ENCODE measurements around the gene CPXM1.
A peak's percentile ranks its signal among the peaks of the same experiment; 100 is the strongest.
"Not testable (repeated sequence)": the region's sequence is repeated elsewhere in the genome, so short reads cannot be mapped to it uniquely, and the experiment has no call there.

CPXM1 gene

DNA sequence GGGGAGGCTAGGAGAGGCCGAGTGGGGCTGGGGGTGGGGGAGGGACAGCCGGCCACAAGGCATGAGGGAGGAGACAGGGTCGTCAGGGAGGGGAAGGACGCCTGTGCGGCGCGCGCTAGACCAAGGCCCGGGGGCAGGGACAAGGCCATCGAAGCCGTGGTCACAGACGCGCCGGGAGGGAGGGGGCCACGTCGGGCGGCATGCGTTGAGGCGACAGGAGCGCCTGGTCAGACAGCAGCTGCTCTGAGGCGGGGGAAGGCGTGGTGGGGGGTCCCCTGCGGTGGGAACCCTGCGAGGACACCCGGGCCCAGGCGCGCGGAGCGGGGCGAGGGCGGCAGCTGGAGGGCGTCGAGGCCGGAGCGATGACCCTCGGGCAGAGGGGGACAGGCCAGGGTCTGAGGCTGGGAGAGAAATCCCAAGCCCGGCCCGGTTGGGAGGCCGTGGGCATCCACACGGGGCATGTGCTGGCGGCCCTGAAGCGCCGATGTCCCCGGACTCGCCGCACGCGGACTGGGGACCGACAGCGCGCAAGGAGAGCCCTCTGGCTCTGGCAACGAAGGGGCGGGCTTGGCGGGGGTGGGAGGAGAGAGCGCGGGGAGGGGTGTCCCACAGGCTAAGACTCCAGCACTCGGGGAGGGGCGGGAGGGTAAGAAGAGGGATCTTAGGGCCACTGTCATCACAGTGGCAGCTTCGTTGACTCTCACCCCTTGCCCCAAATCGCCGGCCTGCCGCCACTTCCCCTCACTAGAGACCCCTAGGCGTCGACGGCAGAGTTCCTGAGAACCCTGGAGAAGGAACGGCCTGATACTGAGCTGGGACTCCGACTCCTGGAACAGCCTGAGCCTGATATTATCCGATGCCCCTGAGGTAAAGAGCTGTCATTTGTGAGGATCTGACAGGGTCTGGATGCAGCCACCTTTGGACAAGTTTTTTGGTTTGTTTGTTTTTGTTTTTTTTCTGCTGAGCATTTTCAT, 20.8 kb upstream of the CPXM1 start:
- DNase-seq, result no peak

GRCh38 chr20:2820084-2820895, 19.9 kb upstream of the CPXM1 start:
- no peak for DNase-seq

- no peak for DNase-seq
Observed at GRCh38 chr20:2817891-2818595, 17.6 kb upstream of the CPXM1 start.

GRCh38 chr20:2817341-2817726, 16.9 kb upstream of the CPXM1 start:
- DNase-seq, result no peak

- DNase-seq, result no peak
Observed at GRCh38 chr20:2816583-2817340, 16.3 kb upstream of the CPXM1 start.

DNA sequence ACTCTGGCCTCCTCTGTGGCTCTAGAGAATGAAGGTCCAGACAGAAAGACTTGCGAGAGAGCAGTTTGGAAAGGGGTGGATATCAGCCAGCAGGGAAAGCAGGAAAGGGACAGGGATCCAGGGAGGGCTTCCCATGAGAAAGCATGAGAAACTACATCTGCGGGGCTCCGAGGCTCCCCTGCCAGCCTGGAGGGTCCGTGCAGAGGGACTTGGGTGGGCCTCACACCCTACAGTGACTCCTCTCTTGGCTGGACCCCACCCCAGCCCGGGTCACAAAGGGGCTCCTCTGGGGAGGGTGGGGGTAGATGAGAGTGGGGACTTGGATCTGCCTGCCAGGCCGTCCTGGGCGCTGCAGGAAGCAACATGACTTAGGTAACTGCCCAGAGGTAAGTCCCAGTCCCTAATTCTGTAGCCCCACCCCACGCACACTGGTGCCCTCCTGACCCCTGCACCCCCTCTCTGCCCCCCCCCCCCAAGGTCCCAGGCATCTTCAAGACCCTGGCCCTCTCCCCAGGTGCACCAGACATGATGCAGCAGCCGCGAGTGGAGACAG, 15.7 kb upstream of the CPXM1 start, which contains the start of gene TMEM239:
Gene TMEM239, plus strand, starts transcription at position 335 of the 553 bp plus-strand sequence. Its CDS starts 191 bp downstream, at position 526.
- DNase-seq, result no peak

DNA sequence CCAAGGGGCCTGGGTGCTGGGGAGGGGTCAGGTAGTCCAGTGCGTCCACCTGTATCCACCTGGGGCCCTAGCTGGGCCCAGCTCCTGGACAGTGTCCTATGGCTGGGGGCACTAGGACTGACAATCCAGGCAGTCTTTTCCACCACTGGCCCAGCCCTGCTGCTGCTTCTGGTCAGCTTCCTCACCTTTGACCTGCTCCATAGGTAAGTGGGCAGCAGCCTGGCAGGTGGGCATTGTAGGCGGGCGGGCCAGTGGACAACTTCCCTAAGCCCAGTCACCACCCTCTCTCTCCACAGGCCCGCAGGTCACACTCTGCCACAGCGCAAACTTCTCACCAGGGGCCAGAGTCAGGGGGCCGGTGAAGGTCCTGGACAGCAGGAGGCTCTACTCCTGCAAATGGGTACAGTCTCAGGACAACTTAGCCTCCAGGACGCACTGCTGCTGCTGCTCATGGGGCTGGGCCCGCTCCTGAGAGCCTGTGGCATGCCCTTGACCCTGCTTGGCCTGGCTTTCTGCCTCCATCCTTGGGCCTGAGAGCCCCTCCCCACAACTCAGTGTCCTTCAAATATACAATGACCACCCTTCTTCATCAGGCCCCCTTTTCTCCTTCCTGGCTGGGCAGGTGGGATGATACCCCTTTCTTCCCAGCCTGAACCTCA, 14.9 kb upstream of the CPXM1 start:
- DNase-seq, result no peak

GRCh38 chr20:2814587-2815051, 14.2 kb upstream of the CPXM1 start, which contains the start of gene C20orf141:
C20orf141 (plus strand) TSS chr20:2814987; CDS start chr20:2815185, 198 bp downstream.
- peak; percentile 86 for DNase-seq

- DNase-seq, result no peak
Observed at GRCh38 chr20:2814076-2814475, 13.6 kb upstream of the CPXM1 start.

DNA sequence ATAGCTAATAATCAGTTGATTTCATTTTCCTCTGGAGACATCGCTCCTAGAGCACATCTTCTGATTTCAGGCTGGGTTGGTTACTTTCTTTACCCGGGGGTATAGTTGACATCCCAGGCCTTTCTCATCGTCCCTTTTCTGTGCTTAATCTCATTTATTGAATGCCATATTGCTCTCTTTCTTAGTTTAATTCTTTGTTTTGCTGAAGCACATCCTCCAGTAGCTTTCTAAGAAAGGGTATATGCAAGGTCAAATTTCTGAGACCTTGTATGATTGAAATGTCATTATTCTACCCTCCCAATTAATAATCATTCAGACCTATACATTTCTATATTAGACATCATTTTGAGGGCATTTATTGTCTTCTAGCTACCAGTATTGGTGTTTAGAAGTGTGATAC, 11.8 kb upstream of the CPXM1 start:
- no peak for DNase-seq

DNA sequence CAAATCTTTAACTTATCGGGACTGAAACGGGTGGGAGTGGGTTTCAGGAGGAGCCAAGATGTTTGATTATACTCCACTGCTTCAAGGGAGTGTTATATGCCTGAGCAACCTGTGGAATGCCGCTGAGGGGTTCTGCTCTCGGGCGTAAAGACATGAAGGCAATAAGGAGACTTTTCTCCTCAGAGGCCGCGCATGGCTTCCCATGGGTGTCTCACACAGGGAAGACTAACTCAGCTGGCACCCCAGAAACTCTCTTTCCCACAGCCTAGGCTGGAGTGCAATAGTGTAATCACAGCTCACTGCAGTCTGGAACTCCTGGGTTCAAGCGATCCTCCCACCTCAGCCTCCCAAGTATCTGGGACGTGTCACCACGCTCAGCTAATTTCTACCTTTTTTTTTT, 9.3 kb upstream of the CPXM1 start:
- DNase-seq, result no peak

DNA sequence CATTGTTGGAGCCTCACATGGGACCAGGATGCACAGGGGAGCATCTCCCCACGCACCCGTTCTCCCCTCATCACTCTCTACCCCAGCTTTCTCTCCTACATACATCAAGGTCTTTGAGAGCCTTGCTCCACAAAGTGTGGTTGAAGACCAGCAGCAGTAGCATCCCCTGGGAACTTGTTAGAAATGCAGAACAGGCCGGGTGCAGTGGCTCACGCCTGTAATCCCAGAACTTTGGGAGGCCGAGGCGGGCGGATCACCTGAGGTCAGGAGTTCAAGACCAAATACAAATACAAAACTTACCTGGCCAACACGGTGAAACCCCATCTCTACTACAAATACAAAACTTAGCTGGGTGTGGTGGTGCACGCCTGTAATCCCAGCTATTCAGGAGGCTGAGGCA, 7.5 kb upstream of the CPXM1 start:
- DNase-seq, result not testable (repeated sequence)

DNA sequence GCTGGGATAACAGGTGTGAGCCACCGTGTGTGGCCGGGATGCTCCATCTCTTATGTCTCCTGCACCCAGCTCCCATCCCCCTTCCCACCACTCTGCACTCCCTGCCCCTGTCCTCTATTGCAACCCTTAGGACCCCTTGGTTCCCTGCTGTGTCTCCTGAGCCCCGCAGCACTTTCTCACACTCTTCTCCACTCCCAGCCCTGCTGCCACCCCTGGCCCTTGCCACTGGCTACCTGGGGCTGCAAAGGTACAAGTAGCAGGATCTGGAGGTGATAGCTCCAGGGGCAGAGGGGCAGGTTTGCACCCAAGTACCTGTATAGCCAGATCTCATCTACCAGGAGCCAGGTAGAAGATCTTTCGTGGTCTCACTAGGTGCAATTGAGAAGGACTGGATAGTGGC, 6.6 kb upstream of the CPXM1 start:
- DNase-seq, result no peak

- no peak for DNase-seq
Observed at GRCh38 chr20:2806351-2806701, 5.9 kb upstream of the CPXM1 start.

DNA sequence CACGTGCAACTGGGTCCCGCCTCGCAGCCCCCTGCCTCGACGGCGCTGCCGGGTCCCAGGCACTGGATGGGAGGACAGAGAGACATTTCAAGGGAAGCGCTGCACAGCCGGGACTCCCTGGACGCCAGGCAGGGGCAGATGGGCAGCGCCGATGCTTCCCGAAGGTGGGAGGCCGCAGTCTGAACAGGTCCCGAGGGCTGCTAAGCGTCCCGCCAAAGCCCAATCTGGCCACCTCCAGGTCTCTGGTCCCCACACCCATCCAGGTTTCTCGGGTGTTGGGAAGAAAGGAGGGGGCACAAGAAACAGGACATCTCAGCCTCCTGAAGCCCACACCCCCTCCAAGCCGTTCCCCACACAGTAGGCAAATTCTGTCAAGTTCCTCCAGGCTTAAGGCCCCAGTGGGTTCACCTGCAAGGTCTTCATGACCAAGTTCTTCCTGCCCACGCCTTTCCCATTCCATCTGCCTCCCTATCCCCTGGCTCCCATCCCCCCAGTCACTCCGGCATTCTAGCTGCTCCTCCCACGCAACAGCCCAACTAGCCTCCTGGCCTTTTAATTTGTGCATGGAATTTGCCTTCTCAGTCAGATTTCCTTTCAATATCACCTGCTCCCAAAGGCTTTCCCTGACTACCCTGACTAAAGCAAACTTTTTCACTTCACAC, 5.4 kb upstream of the CPXM1 start:
- DNase-seq, result no peak

DNA sequence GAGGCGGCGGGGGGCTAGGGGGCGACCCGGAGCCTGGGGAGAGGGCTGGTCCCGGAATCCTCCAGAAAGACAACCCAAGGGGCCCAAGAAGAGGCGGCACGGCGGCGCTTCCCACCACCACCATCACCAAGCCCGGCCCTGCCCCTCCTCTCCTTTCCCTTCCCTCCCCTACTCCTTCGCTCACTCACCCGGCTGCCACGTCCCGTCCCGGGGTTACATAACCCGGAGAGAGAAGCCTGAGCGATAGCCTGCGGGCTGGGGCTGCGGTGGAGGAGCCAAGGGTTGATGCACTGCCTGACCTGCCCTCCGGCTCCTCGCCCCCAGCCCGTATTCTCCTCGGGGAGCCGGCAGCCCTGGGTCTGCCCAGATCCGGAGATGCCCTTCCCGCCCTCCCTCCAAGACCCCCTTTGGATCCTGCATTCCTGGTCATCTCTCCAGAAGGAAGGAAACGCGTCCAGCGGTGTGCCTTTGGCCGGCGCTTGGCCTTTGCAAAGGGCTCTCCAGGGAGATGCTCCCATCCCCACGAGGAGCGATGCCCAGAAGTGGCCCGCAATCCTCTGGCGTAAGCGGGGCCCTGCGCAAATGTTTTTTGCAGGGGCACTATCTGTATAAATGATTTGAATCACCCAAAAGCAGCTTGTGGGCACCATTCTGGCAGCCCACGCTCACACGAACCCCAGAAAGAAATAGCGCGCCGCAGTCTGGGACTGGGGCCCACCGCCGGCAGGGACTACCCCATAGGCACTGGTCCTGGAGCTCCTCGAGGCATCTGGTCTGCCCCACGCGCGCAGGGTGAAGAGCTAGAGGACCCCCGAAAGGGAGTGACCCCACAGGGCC, 4.6 kb upstream of the CPXM1 start:
- no peak for DNase-seq

GRCh38 chr20:2804041-2804828, 3.8 kb upstream of the CPXM1 start:
- no peak for DNase-seq

DNA sequence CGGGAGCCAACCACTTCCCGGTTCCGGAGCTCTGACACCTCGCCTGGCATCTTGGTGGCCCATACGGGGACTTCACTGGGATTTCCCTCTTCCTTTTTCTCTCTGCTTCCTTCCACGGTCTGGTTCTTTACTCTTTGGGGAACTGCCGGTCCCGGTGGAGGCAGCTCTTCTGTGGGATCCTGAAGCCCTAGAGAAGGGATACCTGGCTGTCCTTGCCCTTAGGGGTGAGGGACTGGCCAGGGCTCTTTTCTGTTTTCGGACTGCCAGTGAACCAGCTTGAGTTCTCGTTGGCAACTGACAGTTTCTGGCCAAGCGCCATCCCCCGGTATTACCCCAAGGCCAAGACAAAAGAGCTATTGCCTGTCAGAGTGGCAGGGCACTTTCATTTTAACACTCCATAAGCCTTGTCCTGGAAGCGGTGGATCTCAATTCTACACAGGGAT, 880 bp upstream of the CPXM1 start:
- DNase-seq, result no peak
